MM.1S (cell line): ENCODE data around the gene TTLL4.

Experiments used
- EZH2 ChIP-seq: fragments of 300-600 bp; sonication (generic); optimal IDR thresholded peaks from 2 replicates; pipeline ENCODE3; 2017; ENCODE audit warnings: low read depth, mild to moderate bottlenecking, antibody characterized with exemption, low read length, mixed read lengths
- TF ChIP-seq, protein P1 (sequence below): fragments of 300-600 bp; sonication (generic); IDR thresholded peaks from 2 replicates; pipeline ENCODE4 v1.5.1; 2016; ENCODE audit warnings: antibody characterized with exemption, low read length, mixed read lengths

DNA sequence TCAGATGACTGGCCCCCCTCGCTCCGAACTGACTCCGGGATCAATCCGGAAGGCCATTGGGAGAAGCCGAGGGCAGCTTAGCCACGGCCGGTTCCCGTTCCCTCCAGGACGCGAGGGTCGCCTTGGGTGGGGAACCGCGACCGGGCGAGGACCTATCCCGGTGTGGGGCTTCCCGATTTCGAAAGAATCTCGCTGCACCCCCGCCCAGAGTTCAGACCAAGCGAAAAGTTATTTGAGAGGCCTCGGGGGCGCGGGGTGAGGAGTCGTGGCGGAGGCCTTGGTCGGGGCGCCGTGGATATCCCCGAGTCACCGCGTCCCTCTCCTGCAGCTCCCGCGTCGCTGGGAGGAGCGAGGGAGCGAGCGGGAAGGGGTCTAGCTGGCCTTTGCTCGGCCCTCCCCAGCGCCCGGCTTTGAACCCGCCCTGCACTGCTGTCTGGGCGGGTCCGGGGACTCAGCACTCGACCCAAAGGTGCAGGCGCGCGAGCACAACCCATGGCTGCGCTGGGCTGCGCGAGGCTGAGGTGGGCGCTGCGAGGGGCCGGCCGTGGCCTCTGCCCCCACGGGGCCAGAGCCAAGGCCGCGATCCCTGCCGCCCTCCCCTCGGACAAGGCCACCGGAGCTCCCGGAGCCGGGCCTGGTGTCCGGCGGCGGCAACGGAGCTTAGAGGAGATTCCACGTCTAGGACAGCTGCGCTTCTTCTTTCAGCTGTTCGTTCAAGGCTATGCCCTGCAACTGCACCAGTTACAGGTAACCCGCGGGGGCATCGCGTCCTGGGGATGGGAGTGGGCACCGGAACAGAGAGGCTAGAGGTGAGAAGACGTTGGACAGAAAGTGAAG is 71.3 kb downstream of the TTLL4 start, which contains the start of gene CYP27A1:
- TF ChIP-seq, protein P1, sequence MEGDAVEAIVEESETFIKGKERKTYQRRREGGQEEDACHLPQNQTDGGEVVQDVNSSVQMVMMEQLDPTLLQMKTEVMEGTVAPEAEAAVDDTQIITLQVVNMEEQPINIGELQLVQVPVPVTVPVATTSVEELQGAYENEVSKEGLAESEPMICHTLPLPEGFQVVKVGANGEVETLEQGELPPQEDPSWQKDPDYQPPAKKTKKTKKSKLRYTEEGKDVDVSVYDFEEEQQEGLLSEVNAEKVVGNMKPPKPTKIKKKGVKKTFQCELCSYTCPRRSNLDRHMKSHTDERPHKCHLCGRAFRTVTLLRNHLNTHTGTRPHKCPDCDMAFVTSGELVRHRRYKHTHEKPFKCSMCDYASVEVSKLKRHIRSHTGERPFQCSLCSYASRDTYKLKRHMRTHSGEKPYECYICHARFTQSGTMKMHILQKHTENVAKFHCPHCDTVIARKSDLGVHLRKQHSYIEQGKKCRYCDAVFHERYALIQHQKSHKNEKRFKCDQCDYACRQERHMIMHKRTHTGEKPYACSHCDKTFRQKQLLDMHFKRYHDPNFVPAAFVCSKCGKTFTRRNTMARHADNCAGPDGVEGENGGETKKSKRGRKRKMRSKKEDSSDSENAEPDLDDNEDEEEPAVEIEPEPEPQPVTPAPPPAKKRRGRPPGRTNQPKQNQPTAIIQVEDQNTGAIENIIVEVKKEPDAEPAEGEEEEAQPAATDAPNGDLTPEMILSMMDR: no peak
- no peak for TF ChIP-seq EZH2
